ENCODE data around the gene TTLL13.

DNA sequence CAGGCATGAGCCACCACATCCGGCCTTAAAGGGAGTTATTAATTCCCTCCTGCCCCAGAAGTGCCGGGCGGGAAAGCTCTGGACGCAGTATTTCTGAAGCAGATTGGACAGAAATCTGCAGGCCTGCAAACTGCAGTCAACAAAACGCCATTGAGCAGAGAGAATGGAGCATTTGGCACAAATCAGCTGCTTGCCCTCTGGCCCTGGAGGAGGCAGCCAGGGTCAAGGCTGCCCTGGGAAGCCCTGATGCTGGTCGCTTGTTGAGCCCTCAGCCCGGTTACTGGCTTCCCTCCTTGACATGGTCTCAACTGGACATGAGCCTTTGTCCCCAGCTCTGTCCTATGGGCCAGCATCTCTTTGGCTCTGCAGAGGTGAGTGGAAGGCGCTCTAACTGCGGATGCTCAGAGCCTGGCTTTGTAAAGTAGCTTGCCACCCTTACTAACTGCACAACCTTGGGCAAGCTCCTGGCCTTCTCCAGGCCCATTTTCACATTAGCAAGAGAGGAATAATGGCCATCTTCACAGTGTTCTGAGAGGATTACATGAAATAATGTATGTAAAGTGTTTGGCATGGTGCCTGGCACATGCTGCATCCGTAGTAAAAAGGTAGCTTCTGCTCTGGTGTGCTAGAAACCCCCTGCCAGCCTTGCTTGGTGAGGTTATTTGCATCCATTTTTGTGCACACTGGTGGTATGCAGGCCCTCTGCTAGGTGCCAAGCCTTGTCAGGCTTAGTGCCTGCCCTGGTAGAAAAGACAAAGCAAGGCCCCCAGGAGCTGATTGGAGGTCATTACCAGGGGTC lies 44.1 kb upstream of the TTLL13 start:
- TF ChIP-seq, protein P1, sequence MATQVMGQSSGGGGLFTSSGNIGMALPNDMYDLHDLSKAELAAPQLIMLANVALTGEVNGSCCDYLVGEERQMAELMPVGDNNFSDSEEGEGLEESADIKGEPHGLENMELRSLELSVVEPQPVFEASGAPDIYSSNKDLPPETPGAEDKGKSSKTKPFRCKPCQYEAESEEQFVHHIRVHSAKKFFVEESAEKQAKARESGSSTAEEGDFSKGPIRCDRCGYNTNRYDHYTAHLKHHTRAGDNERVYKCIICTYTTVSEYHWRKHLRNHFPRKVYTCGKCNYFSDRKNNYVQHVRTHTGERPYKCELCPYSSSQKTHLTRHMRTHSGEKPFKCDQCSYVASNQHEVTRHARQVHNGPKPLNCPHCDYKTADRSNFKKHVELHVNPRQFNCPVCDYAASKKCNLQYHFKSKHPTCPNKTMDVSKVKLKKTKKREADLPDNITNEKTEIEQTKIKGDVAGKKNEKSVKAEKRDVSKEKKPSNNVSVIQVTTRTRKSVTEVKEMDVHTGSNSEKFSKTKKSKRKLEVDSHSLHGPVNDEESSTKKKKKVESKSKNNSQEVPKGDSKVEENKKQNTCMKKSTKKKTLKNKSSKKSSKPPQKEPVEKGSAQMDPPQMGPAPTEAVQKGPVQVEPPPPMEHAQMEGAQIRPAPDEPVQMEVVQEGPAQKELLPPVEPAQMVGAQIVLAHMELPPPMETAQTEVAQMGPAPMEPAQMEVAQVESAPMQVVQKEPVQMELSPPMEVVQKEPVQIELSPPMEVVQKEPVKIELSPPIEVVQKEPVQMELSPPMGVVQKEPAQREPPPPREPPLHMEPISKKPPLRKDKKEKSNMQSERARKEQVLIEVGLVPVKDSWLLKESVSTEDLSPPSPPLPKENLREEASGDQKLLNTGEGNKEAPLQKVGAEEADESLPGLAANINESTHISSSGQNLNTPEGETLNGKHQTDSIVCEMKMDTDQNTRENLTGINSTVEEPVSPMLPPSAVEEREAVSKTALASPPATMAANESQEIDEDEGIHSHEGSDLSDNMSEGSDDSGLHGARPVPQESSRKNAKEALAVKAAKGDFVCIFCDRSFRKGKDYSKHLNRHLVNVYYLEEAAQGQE (IDR thresholded peaks at IDR 0.05; ENCODE audit: insufficient read depth in 1 of 2, low read depth in 2 of 2, low read length in 1 of 2) = no peak
- TF ChIP-seq, protein P2, sequence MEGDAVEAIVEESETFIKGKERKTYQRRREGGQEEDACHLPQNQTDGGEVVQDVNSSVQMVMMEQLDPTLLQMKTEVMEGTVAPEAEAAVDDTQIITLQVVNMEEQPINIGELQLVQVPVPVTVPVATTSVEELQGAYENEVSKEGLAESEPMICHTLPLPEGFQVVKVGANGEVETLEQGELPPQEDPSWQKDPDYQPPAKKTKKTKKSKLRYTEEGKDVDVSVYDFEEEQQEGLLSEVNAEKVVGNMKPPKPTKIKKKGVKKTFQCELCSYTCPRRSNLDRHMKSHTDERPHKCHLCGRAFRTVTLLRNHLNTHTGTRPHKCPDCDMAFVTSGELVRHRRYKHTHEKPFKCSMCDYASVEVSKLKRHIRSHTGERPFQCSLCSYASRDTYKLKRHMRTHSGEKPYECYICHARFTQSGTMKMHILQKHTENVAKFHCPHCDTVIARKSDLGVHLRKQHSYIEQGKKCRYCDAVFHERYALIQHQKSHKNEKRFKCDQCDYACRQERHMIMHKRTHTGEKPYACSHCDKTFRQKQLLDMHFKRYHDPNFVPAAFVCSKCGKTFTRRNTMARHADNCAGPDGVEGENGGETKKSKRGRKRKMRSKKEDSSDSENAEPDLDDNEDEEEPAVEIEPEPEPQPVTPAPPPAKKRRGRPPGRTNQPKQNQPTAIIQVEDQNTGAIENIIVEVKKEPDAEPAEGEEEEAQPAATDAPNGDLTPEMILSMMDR (IDR thresholded peaks at IDR 0.05) = no peak
- TF ChIP-seq POLR2AphosphoS5 (IDR thresholded peaks at IDR 0.05; ENCODE audit: low read depth, low read length) = no peak; the same call in none of the 2 replicates
